ENCODE data around the gene CHID1.
A peak's percentile ranks its signal among the peaks of the same experiment; 100 is the strongest.

CHID1 gene

GRCh38 chr11:933142-933851, 22.7 kb upstream of the CHID1 start:
- no peak for DNase-seq (ENCODE audit: low spot score)

- no peak for DNase-seq (ENCODE audit: low spot score)
Observed at GRCh38 chr11:932435-932834, 21.8 kb upstream of the CHID1 start.

GRCh38 chr11:931385-931784, 20.8 kb upstream of the CHID1 start:
- no peak for DNase-seq (ENCODE audit: low spot score)

GRCh38 chr11:929405-929804, 18.8 kb upstream of the CHID1 start:
- no peak for DNase-seq (ENCODE audit: low spot score)

- peak; percentile 29 for DNase-seq (ENCODE audit: low spot score)
Observed at GRCh38 chr11:928786-929185, 18.2 kb upstream of the CHID1 start.

- DNase-seq (ENCODE audit: low spot score), result no peak
Observed at GRCh38 chr11:927871-928270, 17.3 kb upstream of the CHID1 start.

GRCh38 chr11:926341-926916, 15.8 kb upstream of the CHID1 start:
- DNase-seq (ENCODE audit: low spot score), result peak; percentile 75

GRCh38 chr11:925496-926301, 15.1 kb upstream of the CHID1 start, which contains the start of gene AP2A2:
AP2A2 (plus strand) TSS chr11:925870; CDS start chr11:926022, 152 bp downstream.
- peak; percentile 92 for DNase-seq (ENCODE audit: low spot score)

GRCh38 chr11:925158-925495, 14.5 kb upstream of the CHID1 start:
- no peak for DNase-seq (ENCODE audit: low spot score)

- DNase-seq (ENCODE audit: low spot score), result no peak
Observed at GRCh38 chr11:924406-925157, 14.0 kb upstream of the CHID1 start.

GRCh38 chr11:923691-924405, 13.2 kb upstream of the CHID1 start:
- no peak for DNase-seq (ENCODE audit: low spot score)

GRCh38 chr11:921921-922678, 11.5 kb upstream of the CHID1 start:
- DNase-seq (ENCODE audit: low spot score), result no peak

- no peak for DNase-seq (ENCODE audit: low spot score)
Observed at GRCh38 chr11:917426-917825, 6.8 kb upstream of the CHID1 start.

- DNase-seq (ENCODE audit: low spot score), result no peak
Observed at GRCh38 chr11:914747-915501, 4.3 kb upstream of the CHID1 start.

GRCh38 chr11:914204-914603, 3.6 kb upstream of the CHID1 start:
- DNase-seq (ENCODE audit: low spot score), result no peak

- DNase-seq (ENCODE audit: low spot score), result no peak
Observed at GRCh38 chr11:913043-913442, 2.4 kb upstream of the CHID1 start.

- no peak for DNase-seq (ENCODE audit: low spot score)
Observed at GRCh38 chr11:912266-912665, 1.7 kb upstream of the CHID1 start.

- no peak for DNase-seq (ENCODE audit: low spot score)
Observed at GRCh38 chr11:911890-912219, 1.2 kb upstream of the CHID1 start.

GRCh38 chr11:911031-911889, 650 bp upstream of the CHID1 start:
- DNase-seq (ENCODE audit: low spot score), result peak; percentile 80

All from kidney tubule cell (primary cell).